ENCODE measurements around the gene PALS1. TPM values are rescaled to one million over a fixed set of nuclear protein-coding genes. Genes with fewer than 3 reads are reported as not detected.

Gene PALS1
- total RNA-seq, 1 donor from 2014 or later, result 20.6 TPM

DNA sequence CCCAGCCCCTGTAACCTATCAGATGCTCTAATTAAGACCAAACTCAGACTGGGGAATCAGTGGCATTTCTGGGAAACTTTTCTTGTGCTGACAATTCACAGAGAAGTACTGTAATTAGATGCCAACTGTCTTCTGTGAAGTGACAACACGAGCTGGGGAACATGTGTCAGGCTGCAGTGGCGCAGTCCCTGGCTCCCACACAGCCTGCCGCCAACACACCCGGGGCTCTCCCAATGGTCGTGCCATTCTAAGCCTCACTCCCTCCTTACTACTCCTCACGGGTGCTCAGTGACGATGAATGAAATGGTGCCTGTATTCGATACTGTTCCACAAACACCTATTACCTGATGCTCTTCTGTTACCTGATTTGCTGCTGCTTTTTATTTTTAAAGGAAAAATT is 33.4 kb upstream of the PALS1 start:
- TF ChIP-seq CTCF (IDR thresholded peaks at IDR 0.05) (no peak), POLR2AphosphoS5 (IDR thresholded peaks at IDR 0.05; ENCODE audit: insufficient read depth in 1 of 2, low read depth in 1 of 2) (no peak), POLR2A (IDR thresholded peaks at IDR 0.05) (no peak)
- H3K27me3 ChIP-seq, result no peaks in the 10 kb centered on the region
- no peaks in the 10 kb centered on the region for H3K9me3 ChIP-seq
- H3K4me1 ChIP-seq, result no peaks in the 10 kb centered on the region
- no peaks in the 10 kb centered on the region for H3K36me3 ChIP-seq
- no peak for DNase-seq (ENCODE audit: extremely low spot score in 2 of 2)
- H3K27ac ChIP-seq, result no peak overlapping the region
- intact Hi-C loops (cut with DNase I), result no loop called here
- no peak overlapping the region for H3K4me3 ChIP-seq

DNA sequence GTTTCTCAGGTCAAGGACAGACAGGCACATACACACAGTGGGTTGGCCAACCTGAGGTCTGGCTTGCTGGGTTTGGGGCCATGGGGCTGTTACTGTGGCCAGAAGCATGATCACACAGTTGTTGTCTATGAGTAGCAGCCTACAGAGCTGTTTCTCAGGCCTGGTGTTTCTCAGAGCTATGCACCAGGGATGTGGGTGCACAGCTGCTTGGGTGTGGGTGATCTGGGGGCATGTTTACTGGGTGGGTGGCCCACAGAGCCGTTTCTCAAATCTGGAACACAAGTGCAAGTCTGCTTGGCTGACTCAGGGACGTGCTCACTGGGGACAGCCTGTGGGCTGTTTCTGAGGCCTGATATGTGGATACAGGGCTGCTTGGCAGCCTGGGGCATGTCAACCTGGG is 23.1 kb upstream of the PALS1 start:
- H3K27me3 ChIP-seq, result no peaks in the 10 kb centered on the region
- no peak overlapping the region for H3K4me3 ChIP-seq
- TF ChIP-seq POLR2A (IDR thresholded peaks at IDR 0.05) (no peak), POLR2AphosphoS5 (IDR thresholded peaks at IDR 0.05; ENCODE audit: insufficient read depth in 1 of 2, low read depth in 1 of 2) (no peak), CTCF (IDR thresholded peaks at IDR 0.05) (no peak)
- H3K36me3 ChIP-seq, result no peaks in the 10 kb centered on the region
- no peaks in the 10 kb centered on the region for H3K4me1 ChIP-seq
- intact Hi-C loops (cut with DNase I), result no loop called here
- no peak overlapping the region for H3K27ac ChIP-seq
- no peaks in the 10 kb centered on the region for H3K9me3 ChIP-seq
- no peak for DNase-seq (ENCODE audit: extremely low spot score in 2 of 2)

GRCh38 chr14:67221248-67221981 is 19.8 kb upstream of the PALS1 start:
- intact Hi-C loops (cut with DNase I), result no loop called here
- Histone ChIP-seq H3K27ac (no peak overlapping the region), H3K36me3 (no peaks in the 10 kb centered on the region), H3K4me3 (no peak overlapping the region), H3K9me3 (no peaks in the 10 kb centered on the region), H3K27me3 (no peaks in the 10 kb centered on the region), H3K4me1 (no peaks in the 10 kb centered on the region)
- DNase-seq (ENCODE audit: extremely low spot score in 2 of 2), result no peak
- no peak for TF ChIP-seq CTCF (IDR thresholded peaks at IDR 0.05)
- no peak for TF ChIP-seq POLR2AphosphoS5 (IDR thresholded peaks at IDR 0.05; ENCODE audit: insufficient read depth in 1 of 2, low read depth in 1 of 2)
- TF ChIP-seq POLR2A (IDR thresholded peaks at IDR 0.05), result no peak

GRCh38 chr14:67221982-67222328 is 19.3 kb upstream of the PALS1 start:
- DNase-seq (ENCODE audit: extremely low spot score in 2 of 2), result no peak
- no peak overlapping the region for H3K27ac ChIP-seq
- H3K27me3 ChIP-seq, result no peaks in the 10 kb centered on the region
- H3K36me3 ChIP-seq, result no peaks in the 10 kb centered on the region
- no peaks in the 10 kb centered on the region for H3K4me1 ChIP-seq
- no peak overlapping the region for H3K4me3 ChIP-seq
- H3K9me3 ChIP-seq, result no peaks in the 10 kb centered on the region
- TF ChIP-seq POLR2A (IDR thresholded peaks at IDR 0.05) (no peak), CTCF (IDR thresholded peaks at IDR 0.05) (no peak), POLR2AphosphoS5 (IDR thresholded peaks at IDR 0.05; ENCODE audit: insufficient read depth in 1 of 2, low read depth in 1 of 2) (no peak)
- intact Hi-C loops (cut with DNase I), result no loop called here

- intact Hi-C loops (cut with DNase I), result no loop called here
- no peaks in the 10 kb centered on the region for H3K27me3 ChIP-seq
- no peaks in the 10 kb centered on the region for H3K36me3 ChIP-seq
- no peak overlapping the region for H3K27ac ChIP-seq
- no peaks in the 10 kb centered on the region for H3K4me1 ChIP-seq
- no peak overlapping the region for H3K4me3 ChIP-seq
- DNase-seq (ENCODE audit: extremely low spot score in 2 of 2), result no peak
- H3K9me3 ChIP-seq, result no peaks in the 10 kb centered on the region
- TF ChIP-seq POLR2A (IDR thresholded peaks at IDR 0.05), result no peak
- no peak for TF ChIP-seq POLR2AphosphoS5 (IDR thresholded peaks at IDR 0.05; ENCODE audit: insufficient read depth in 1 of 2, low read depth in 1 of 2)
- TF ChIP-seq CTCF (IDR thresholded peaks at IDR 0.05), result no peak
These were observed 15.7 kb upstream of the PALS1 start for GRCh38 chr14:67225523-67225922.

All from vagina (tissue), 2 donors.